ENCODE measurements around the gene FUT3.
"Not testable (repeated sequence)": the region's sequence is repeated elsewhere in the genome, so short reads cannot be mapped to it uniquely, and the experiment has no call there.

The FUT3 gene

DNA sequence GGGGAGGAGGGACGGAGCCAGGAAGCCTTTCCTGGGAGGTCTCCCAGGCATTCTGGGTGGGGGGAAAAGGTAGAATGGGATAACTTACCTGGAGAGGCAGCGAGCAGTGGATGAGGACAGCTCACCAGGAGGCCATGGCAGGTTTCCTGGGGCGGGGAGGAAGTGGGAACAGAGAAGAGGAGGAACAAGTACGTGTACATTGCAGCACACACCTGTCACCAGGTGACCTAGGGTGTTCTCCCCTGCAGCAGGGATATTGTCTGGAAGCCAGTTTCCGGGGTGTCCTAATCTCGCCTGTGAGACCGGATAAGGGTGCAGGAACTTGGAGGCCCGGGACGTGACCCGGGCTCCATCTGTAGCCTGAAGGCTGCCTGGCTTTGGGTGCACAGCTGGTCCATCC is at the start of gene FUT3:
TSS of gene FUT3 (minus strand) at position 148 of the 400 bp plus-strand sequence.
- DNase-seq, result no peak

- no peak for DNase-seq
Measured at GRCh38 chr19:5900976-5901375, 49.7 kb upstream of the FUT3 start.

DNA sequence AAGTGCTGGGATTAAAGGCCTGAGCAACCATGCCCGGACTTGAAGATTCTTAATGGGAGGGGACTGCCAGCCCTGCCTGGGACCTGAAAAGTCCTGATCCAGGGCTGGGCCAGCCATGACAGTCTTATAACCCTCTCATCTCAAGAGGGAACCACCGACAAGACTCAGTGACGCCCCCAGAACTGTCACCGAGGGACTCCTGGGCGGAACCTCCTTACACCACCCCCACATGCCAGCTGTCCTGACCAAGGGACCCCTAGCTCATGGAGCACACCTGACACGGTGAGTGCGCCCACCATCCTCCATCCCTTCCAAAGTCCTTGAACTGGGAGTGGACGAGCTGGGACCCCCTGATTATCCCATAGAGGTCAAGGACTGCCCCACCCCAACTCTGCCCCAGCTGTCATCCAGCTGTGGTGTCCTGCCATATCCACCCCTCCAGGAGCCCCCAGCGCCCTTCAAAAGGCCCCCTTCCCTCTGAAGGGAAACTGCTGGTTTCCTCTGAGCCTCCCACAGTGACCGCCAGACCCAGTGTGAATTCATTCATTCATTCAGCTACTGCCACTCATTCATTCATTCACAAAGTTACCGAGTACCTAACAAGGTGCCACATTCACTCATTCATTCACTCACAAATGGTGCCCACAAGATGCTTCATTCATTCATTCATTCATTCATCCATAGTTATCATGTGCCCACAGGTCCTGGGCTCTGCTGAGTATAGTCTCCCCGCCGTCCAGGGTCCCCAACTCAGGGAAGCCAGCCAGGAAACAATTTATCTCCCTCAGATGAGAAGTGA is 48.7 kb upstream of the FUT3 start:
- DNase-seq, result no peak

GRCh38 chr19:5897189-5897969 is 46.1 kb upstream of the FUT3 start:
- no peak for DNase-seq

- no peak for DNase-seq
Measured at GRCh38 chr19:5896365-5897076, 45.3 kb upstream of the FUT3 start.

DNA sequence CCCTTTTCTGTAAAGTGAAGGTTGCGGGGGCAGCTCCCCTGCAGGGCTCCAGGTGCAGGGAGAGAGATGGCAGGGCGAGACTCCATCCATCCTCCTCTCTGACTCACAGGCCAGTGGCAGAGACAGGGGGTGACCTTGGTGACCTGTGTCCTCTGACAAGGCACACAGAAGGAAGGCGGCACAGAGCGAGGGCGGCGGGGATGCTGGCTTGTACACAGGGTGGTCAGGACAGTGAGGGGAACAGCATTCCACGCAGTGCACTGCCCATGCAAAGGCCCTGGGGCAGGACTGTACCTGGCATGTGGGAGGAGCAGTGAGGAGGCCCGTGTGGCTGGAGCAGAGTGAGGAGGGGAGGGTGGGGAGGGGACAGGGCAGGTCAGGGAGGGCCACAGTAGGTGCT is 44.6 kb upstream of the FUT3 start:
- DNase-seq, result no peak

DNA sequence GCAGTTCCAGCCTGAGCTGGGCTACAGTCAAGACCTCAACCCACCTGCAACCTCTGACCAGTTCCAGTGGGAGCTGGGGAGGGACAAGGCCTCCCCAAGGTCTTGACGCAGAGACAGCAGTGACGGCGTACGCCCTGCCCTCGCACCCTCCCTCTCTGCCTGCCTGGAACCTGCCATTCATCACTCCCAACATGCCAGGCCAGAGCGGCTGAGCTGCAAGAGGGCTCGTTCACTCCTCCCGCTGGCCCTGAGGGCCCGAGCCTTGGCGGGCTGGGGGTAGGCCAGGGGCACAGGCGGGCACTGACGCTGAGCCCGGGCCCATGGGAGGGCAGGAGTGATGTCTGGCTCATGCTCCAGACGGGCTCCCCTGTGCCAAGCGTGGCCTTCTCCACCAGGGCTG is 44.2 kb upstream of the FUT3 start:
- DNase-seq, result no peak

DNA sequence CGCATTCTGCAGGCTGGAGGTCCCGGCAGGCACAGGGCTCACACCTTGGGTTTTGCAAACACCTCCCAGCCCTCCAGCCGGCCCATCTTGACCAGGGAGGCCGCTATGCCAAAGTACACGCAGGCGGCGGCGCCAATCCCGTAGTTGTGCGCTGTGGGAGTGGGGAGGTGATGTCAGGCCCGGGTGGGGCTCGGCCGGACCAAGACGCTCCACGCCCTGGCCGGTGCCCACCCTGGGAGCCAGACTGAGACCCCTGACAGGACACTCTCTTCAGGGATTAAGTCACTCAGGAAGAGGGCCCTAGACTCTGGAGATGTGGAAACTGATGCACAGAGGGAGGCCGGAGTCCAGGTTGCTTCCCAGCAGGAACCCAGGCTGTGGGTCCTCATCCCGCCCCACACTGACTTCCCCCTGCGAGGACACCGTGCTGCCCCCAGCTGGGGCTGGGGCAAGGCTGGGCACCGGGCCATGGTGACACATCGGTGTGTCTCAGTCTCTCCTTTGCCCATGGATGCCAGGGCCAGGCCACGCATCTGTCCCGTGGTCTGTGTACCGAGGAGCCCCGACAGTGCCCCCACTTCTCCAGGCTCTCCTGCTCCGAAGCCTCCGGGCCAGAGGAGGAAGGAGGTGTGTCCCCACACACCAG is 43.6 kb upstream of the FUT3 start:
- no peak for DNase-seq

GRCh38 chr19:5893907-5894703 is 42.9 kb upstream of the FUT3 start:
- DNase-seq, result peak; percentile 94

DNA sequence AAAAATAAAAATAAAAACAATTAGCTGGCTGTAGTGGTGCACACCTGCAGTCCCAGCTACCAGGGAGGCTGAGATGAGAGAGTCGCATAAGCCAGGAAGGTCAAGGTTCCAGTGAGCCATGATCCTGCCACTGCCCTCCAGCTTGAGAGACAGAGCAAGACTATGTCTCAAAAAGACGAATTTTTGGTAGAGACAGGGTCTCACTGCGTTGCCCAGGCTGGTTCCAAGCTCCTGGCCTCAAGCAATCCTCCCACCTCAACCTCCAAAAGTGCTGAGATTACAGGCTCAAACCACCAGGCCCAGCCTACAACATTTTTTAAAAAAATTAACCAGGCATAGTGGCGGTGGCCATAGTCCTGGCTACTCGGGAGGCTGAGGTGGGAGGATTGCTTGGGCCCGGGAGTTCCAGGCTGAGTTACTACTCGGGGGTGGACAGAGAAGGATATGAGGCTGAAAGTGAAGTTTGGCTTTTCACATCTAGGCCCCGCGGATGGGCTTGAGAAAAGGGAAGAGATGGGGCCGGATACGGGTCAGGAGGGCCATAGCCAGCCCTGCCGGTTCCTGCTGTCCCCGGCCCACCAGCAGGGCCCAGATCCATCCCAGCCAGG is 42.2 kb upstream of the FUT3 start:
- DNase-seq, result no peak

- DNase-seq, result no peak
Measured at GRCh38 chr19:5892772-5893275, 41.6 kb upstream of the FUT3 start.

DNA sequence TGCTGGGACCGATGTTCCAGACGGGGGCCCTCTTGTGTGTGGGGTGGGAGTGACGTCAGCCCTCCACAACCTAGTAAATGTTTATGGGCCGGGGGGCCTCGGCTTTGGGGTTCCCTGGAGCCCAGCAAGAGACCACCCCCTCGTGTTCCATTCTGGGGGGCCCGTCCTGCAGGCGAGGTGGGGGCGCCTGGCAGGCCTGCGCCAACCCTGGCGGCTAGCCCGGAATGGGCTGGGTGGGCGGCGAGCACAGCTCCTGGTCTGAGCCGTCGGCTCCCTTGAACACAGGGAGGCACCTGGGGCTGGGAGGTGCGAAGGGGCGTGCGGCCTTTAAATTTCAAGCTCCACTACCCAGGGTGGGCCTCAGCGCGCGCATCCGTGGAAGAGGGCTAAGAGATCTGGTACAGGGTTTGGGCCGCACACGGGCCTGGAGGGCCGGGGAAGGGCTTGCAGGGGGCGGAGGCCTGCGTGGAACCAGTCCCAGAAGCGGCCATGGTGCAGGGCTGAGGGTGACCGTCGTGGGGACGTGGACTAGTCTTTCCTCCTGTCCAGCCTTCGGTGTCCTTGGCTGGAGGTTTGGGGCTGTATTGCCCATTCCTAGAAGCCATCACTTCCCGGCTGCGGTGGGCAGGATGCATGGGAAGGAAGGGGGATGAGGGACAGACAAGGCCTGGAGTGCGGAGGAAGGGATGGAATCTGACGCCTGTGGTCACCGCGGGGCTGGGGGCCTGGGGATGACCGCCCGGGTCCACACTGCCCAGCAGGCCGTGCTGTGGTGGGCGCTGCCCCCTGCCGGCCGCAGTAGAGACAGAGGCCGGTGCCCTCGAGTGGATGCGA is 40.9 kb upstream of the FUT3 start:
- DNase-seq, result peak; percentile 57

- no peak for DNase-seq
Measured at GRCh38 chr19:5891572-5891937, 40.3 kb upstream of the FUT3 start.

DNA sequence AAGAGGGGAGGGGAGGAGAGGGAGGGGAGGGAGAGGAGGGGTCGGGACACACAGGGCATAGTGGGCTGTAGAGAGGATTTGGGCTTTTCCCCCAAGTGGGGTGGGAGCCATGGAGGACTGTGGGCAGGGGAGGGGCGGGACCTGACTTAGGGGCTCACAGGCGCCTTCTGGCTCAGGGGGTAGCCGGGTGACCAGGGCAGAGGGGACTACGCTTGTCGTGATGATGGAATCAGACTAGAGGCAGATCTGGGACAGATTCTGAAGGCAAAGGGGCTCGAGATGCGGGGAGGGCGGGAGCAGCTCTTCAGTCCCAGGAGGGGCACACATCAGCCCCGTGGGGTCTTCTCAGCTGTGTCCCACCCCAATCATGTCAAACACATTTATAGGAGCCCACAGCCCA is 38.9 kb upstream of the FUT3 start:
- no peak for DNase-seq

- no peak for DNase-seq
Measured at GRCh38 chr19:5889288-5889971, 38.2 kb upstream of the FUT3 start.

- DNase-seq, result not testable (repeated sequence)
Measured at GRCh38 chr19:5884065-5884811, 33.0 kb upstream of the FUT3 start.

GRCh38 chr19:5883157-5883873 is 32.1 kb upstream of the FUT3 start:
- DNase-seq, result not testable (repeated sequence)

GRCh38 chr19:5882421-5882968 is 31.2 kb upstream of the FUT3 start:
- DNase-seq, result no peak
